Renal cortical epithelial cell (primary cell): ENCODE data around the gene CLNK. TPM values are rescaled to one million over a fixed set of nuclear protein-coding genes. Genes with fewer than 3 reads are reported as not detected.

Experiments
- DNase-seq: peaks from one replicate; pipeline ENCODE4 v3.0.0-alpha.2; 2011; ENCODE audit warnings: low read depth
- total RNA-seq: library from RNA; depleted of rRNA; stranded (reverse); fragments of >200 nt; gene quantifications from 2 replicates; pipeline ENCODE4 v1.2.3, GENCODE V29; 2014

Gene CLNK
- total RNA-seq, 1 donor from 2014 or later = not detected

DNA sequence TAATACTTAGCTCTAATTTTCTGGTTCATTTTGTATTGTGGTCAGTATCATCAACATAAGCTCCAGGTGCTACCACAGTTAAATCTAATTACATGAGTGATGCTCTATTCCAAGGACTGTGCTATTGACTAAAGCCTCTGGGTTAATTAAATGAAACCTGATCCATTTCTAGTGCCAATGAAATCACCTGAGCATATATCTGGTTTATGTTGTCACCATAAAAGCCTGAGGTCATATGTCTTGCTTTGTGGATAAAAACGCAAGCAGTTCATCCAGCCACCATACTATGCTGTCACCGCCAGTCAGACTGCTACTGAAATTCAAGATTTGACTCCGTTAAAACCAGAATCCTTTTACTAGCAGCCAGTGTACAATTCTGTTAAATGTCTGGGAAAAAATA, 163.1 kb downstream of the CLNK start:
- no peak for DNase-seq

DNA sequence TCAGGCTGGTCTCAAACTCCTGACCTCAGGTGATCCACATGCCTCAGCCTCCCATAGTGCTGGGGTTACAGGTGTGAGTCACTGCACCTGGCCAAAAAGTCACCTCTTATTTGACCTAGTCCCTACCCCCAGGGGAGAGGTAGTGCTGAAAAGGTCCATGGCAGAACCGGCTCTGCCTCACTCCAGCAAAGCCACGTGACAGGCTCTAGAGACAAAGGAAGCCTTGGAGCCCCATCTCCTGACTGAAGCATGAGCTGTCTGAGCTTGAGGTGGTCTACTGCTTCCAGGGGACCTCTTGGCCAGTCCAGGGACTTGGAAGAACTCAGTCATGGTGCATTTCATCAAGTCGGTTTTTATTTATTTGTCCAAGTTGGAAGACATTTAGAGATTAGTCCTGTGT, 174.8 kb downstream of the CLNK start:
- no peak for DNase-seq

DNA sequence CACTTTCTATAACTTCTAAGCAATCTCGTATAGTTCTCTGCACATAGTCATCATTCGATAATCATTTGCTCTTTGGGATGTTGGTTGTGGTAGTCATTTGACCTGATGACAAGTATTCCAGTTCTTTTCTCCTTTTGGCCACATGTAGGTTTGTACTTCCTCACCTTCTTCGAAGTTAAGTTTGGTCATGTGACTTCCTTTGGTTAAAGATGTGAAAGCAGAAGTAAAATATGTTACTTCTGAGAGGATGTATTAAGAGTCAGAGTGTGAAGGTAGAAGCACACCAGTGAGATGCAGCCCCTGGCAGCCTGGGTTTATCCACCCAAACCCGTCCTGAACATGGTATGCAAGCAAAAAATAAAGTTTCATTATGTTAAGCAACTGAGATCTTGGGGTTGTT, 178.5 kb downstream of the CLNK start:
- DNase-seq = no peak

DNA sequence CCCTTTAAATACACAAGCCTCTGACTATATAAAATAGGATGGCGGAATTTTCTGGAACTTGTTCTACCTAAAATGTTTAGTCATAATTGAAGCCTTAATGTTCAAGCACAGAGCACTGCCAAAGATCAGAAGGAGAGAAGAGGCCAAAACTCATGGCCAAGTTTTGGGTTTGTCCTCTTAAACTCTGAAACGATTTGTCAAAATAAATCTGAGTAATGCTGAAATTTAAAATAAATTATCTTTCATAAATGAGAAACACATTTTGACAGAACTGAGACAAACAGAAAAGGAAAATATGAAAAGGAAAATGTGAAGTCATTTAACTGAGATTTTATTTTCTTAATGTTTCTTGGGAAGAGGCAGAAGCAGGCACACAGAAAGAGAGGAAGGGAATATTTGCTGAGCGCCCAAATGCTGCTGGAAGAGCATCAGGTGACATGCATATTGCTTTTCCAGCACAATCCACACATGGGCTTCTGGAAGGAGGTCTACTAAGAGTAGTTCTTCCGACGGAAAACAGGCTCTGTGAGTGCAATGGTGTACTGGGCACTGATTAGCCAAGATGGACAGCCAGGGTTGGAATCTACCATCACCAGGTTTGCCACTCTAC, 179.9 kb downstream of the CLNK start:
- no peak for DNase-seq

DNA sequence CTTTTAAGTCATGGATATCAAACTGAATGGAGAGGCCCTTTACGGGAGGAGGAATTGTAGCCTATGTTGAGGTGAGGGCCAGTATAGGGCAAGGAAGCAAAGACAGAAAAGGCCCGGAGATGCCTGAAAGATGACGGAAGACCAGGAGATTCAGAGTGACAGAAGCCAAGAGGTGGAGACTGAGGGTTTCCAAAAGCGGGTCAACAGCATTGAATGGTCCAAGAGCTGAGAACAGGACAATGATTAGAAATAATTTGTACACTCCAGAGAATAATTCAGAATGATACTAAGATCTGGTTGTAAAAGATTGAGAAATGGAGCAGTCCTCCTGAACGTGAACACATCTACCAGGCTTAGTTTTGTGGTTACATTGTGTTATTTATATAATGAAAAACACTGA, 181.9 kb downstream of the CLNK start:
- no peak for DNase-seq

DNA sequence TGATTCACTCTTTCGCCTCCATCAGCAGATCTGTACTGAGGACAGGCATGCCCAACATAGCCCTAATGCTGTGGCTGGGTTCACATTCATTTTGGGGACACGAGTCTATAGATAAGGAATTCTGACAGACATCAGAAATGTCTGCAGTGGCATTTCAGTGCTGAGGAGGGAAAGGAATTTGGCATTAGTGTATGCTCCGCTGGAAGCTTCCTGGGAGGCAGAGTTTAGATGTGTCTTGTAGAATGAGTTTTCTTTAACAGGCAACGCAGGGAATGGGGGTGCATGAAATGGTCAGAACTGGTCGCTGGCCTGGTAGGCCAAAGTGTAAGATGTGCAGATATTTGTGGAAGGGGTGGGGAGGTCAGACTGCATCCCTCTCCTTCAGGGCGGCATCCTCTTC, 183.8 kb downstream of the CLNK start:
- no peak for DNase-seq

DNA sequence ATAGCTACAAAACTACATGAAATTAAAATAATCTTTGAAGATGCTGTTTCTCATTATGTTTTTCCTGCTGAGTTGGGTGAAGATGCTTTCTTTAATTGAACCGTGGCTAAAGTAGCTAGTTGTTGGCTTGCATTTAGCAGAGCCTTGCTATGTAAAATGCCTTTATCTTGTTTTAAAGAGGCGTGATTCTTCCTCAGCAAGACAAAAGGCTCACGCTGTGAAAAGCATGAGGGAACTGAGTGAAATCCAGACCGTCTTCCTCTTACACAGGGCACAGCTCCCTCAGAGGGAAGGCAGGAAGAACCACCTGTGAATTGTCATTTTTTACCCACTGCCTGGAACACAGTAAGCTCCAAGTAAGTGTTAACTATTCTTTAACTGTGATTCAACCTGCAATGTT, 188.4 kb downstream of the CLNK start:
- DNase-seq = no peak

DNA sequence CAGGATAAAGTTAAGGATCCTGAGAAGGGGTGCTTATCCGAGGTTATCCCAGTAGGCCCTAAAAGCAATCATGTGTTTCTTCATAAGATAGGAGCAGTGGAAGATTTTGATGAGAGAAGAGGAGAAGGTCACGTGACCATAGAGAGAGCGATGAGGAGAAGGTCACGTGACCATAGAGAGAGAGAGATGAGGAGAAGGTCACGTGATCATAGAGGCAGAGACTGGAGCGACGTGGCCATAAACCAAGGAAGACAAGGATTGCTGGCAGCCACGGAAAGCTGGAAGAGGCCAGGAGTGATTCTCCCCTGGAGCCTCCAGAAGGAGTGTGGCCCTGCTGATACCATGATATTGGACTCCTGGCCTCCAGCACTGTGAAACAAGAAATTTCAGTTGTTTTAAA, 188.9 kb downstream of the CLNK start:
- no peak for DNase-seq

DNA sequence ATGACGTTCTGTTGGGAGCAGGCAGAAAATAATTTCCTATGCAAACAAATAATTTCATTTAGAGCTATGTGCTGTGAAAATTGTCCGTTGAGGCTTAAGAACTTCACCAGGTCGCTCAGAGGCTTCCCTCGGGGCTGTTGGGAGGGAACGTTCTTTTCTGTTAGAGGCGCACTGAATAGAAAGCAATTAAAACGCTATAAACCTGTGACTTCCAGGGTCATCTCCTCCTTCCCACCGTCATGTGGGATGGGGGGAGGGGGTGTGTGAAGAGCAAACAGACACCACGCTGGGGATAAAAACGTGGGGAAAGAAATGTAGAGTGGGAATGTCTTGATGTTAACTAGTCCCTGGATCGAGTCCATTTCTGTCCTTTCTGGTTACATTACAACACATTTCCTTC, 192.1 kb downstream of the CLNK start:
- DNase-seq = no peak

DNA sequence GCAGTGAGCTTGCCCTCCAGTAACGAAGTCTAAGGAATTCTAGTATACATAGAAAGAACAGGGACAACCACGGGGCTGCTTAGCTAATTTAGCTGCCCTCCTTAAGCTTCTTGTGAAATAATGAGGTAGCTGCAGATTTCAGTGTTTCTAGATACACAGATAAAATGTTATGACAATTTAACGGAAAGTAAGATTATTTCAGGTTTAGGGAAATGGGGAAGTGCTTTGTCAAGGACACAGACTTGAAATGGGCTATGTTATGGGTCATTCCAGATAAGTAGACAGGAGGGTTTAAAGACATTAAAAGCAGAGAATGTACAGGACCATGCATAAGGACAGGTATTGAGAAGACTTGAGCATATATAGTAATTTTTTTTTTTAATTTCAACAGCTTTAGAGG, 193.2 kb downstream of the CLNK start:
- no peak for DNase-seq

DNA sequence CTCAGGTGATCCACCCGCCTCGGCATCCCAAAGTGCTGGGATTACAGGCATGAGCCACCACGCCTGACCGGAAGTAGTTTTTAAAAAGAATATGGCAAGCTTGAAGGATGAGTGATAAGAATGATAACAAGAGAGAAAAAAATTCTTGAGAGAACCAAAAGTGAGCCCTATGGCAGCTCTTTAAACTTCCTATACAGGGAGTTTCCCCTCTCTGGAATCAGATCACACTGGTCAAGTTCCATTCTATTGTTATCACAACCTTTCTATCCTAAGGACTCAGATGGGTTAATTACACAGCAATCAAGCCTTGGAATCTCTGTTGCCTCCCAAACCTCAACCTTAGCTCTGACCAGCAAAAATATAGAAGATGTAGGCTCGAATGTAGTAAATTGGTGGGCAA, 193.6 kb downstream of the CLNK start:
- DNase-seq = no peak

DNA sequence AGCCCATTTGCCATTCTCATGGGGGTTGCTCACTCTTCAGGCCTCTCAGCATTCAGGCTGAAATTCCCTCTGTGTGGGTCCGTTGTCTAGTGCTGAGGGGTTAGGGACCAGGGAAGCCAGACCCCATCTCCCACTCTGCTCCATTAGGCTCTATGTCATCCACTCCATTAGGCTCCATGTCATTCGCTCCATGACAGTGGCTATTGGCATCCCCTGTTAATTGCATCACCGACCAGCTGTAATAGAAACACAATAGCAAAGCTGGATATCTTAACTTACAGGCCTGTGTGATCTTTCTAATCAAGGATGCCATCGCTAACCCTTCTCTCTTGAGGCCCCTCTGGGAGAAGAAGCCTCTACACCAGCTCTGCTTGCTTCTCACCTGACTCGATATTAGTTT, 201.7 kb downstream of the CLNK start:
- DNase-seq = no peak

DNA sequence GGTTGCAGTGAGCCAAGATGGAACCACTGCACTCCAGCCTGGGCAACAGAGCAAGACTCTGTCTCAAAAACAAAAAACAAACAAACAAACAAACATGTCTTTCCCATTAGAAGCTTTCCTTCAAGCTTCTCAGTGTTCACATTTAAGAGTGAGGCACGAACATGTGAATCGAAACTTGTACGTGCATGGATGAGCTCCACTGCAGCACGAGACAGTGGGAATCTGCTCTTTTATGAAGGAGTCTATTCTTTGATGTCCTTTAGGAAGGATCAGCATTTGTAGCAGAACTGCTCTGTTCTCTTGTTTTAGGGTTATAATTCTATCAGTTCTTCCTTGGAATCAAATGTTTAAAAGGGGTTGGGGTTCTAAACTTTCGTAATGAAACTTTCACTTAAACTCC, 204.0 kb downstream of the CLNK start:
- DNase-seq = no peak

DNA sequence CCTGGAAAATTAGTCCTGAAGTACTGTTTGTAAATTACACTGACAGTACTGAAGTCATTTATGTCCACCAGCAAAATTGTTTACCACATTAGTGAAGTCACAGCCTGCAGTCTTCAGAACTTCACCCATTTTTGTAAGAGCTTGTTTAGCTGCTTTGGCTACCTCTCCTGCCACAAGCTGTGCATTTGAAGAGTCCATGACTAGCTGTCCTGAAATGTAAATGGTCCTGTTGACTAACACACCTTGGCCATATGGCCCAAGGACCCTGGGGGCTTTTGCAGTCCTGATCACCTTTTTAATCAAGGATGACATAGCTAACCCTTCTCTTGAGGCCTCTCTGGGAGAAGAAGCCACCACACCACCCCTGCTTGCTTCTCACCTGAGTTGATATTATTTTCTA, 205.9 kb downstream of the CLNK start:
- no peak for DNase-seq

DNA sequence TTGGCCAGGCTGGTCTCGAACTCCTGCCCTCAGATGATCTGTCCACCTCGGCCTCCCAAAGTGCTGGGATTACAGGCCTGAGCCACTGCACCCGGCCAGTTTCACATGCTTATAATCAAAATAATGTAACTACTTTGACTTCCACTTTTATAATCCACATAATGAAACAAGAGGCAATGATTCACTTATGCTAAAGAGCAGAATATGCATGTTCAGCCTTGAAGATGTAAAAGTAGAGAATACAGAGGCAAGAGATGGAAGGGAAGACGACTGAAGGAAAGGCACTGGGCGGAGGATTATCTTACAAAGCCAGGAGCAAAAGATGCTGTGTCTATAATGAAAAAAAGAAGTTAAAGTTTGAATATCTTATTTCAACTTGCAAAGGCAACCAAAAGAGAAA, 214.1 kb downstream of the CLNK start:
- no peak for DNase-seq

DNA sequence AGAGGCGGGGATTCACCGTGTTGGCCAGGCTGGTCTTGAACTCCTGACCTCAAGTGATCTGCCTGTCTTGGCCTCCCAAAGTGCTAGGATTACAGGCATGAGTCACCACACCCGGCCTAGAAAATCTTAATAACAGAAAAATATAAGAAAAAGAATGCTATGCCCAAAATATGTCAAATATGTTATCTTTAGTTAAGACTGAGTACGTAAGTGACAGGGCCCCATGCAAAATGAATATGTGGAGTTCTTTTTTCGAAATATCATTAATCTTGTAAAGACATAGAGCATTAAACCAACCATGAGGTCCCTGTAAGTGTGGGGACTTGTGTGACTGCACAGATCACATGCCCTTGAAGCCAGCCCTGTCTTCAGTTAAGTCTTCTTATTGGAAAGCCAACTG, 218.4 kb downstream of the CLNK start:
- no peak for DNase-seq

DNA sequence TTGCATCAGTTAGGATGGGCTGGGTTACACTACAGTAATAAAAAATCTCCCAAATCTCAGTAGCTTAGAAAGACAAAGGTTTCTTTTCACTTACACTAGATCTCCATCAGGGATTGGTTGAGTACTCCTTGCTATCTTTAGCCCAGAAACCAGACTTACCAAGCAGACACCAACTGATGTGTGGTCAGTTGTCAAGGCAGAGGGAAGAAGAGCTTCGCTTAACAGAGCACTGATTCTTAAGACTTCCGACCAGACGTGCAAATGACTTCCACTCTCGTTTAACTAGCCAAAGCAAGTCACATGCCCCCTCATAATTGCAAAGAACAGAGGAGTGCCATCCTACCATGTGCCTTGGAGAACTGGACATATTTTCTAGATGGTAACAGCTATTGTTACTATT, 221.7 kb downstream of the CLNK start:
- no peak for DNase-seq

DNA sequence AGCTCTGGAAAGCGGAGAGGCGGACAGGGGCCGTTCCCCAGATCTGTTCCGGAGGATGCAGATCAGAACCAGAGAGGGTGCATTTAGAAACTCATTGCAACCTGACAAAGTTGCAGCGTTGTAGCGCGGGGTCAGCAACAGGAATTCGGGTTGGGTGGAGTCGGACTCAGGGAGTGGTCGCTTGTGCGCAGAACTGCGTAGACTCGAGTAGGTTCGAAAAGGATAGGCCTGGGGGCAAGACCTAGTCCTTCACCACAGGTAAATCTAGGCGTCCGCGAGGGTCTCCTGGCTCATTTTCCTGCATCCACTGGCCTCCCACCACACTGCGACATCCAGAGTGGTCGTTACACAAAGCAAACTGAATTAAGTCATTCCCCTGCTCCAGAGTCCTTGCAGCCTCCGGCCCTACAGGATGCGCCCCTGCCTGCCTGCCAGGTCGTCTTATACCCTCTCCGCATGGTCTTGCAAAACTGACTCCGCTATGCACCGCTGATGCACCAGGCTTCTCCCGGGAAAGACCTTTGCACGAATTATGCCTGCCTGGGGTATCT, 222.6 kb downstream of the CLNK start:
- DNase-seq = no peak

DNA sequence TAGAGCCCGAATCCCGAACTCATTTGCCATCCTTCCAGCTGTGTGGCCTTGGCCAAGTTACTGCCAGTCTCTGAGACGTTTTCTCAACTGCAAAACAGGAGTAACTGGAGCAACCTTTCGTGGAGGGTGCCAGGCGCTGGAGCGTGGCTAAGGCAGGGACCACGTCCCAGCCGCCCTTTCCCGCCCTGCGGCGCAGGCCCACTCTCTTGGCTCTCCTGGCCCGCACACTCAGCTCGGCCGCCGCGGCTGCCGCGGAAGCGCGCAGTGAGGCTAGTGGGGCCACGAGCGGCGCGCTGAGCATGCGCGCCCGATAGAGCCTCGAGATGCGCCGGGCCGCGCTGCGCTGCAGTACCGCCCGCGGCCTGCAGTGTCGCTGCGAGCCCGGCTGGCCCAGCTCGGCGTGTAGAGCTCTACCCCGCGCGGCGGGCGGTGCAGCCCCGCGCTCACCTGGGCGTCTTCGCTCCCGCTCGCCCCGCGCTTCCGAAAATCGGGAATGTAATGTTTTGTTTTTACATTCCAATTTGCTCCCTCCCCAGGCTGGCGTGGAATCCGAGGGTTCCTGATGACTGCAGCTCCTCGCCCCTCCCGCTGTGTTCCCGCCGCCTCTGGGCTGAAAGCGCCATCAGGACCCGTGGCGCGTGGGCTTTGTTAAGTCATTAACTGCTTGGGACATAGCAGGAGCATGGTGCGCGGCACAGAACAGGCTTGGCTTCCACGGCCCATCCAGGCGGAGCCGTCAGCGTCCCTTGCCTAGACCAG, 223.3 kb downstream of the CLNK start:
- DNase-seq = no peak

DNA sequence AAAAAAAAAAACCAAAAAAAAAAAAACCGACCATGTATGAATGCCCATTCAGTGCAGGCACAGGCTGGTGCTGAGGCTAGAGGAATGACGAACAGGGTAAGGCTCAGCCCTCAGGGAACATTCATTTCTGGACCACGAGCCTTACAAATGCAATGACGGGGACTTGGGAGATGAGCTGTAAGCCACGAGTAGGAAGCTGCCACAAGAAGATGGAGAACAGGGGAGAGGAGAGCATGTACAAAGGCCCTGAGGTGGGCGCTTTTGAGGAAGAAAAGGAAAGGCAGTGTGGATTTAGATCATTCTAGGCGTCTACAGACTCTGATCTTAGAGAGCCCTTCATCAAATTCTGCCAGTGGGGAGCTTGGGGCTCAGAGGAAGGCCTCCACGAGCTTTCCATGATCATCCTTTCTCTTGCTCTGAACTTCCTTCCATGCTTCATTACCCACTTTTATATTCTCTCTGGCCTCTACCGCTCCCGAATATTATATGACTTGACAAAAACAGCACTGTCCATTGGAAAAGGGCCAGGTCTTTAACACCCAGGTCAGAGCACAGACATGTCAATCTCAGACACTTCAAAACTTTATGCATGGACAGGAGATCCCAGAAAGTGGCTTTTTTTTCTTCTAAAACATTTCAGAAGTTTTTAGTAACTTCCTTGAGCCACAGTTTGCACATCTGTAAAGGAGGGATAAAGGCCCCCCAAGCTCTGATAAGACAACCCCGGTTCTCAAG, 224.1 kb downstream of the CLNK start:
- no peak for DNase-seq

DNA sequence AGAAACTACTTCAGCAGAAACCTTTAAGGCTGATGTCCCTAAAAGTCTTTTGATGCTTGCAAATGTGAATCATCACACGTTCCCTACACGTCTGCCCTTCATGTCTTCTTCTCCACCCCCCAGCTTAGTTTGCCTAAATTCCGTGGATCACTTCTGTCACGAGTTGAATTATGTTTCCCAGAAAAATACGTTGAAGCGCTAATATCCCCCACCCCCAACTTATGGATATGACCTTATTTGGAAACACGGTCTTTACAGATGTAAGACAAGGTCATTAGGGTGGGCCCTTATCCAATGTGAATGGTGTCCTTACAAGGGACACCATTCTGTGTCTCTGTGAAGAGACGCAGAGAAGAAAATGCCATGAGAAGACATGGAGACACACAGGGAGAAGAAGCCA, 225.3 kb downstream of the CLNK start:
- no peak for DNase-seq

DNA sequence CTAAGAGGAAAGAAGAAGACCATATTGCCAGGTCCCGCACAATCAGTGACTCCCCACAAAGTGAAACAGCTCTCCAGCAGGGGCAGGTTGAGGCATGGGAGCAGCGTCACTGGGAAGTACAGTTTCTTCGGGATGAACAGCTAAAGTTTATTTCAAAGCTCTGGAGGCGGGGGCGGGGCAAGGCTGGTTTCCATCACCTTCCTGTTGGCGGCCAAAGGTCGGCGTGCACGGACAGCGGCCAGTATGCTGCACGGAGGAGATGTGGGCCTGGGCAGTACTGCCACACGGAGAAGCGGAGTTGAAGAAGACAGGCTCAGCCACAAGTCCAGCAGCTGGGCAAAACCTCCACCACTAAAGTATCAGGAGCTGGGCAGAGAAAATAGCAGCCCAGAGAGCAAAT, 226.4 kb downstream of the CLNK start:
- DNase-seq = no peak

DNA sequence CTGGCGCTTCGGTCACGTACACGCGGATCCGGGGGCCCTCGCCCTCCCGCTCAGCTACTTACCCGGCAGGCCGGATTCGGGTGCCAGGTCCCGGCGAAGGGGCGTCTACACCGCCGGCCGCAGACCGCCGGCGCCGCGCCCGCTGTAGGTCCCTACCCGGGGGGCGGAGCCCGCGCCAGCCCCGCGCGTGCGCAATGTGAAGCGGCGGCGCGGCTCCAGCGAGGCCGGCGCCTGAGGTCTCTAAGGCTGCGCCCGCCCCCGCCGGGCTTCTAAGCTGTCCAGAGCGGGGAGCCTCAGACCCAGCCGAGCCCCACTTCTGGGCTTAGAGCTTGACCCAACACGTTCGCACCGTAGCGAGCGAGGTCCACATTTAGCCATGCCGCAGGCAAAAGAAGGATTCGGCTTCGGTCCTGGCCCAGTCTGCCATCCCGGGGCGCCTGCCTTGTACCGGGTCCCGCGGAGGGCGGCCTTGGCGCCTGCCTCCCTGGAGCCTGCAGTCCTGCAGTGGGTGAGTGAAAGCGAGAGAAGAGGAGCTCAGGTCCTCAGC, 227.2 kb downstream of the CLNK start, which contains the start of gene ZNF518B:
Gene ZNF518B (minus strand): TSS at position 172 of the 547 bp plus-strand sequence. CDS start 11,098 bp downstream, outside the sequence.
- DNase-seq = peak; percentile 8
